GM21526 (cell line): ENCODE measurements around the gene APBA3.

ENCODE experiments used
- ATAC-seq: cut with Tn5 transposase; IDR thresholded peaks from one replicate; pipeline ENCODE4 v1.9.1; 2021; ENCODE audit warnings: moderate library complexity; ENCODE audit not compliant: unreplicated experiment, low FRiP score

APBA3 gene

GRCh38 chr19:3723110-3723488 is 38.4 kb downstream of the APBA3 start:
- no peak for ATAC-seq

DNA sequence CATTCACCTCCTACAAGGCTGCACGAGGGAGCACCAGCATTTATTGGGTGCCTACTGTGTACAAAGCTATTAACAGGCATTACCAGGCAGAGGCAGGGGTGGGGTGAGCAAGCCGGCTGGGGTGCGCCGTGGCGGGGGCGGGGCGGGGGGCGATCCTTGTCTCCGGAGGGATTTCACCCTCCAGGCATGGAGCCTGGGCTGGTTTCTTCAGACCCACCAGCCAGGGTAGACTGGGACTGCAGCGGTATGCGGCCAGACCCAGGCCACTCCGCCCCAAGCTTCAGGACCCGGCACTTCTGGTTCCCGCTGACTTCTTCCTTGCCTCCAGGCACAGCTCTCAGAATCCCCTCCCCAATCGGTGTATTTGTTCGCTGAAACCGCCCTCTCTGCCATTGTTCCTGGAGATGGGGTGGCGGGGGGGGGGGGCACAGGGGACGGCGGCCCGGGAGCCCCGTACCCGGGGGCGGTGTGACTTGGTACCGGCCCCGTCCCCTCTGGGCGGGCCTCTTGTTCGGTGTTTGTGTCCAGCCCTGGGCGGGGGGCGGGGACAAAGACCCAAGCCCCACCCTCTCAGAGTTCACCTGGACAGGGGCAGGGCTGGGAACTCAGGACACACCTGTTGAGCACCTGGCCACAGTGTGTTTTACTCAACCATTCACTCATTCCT is 38.9 kb downstream of the APBA3 start:
- no peak for ATAC-seq

DNA sequence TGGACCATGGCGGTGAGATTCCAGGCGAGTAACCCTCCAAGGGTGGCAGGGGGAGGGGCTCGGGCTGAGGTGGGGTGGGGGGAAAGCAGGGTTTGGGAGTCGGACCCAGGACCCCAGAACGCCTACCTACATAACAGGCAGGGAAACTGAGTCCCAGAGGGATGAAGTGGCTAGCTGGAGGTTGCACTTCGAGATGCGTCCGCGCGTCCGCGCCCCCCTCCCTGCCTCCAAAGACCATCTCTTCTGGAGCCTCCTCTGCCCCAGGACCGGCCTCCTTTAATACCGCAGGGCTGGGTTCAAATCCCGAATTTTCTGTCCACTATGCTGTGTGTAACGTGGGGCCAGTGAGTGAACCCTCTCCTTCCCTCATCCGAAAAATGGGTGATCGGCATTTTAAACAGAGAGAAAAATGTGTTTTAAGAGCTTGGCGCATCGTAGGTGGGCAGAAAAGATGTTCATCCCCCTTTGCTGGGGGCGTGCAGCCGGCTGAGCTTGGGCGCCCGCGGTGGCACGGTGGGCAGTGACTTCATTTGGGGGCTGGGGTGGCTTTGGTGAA is 39.5 kb downstream of the APBA3 start:
- ATAC-seq = no peak

GRCh38 chr19:3721131-3721886 is 40.2 kb downstream of the APBA3 start:
- no peak for ATAC-seq

GRCh38 chr19:3720349-3720917 is 41.1 kb downstream of the APBA3 start:
- no peak for ATAC-seq

DNA sequence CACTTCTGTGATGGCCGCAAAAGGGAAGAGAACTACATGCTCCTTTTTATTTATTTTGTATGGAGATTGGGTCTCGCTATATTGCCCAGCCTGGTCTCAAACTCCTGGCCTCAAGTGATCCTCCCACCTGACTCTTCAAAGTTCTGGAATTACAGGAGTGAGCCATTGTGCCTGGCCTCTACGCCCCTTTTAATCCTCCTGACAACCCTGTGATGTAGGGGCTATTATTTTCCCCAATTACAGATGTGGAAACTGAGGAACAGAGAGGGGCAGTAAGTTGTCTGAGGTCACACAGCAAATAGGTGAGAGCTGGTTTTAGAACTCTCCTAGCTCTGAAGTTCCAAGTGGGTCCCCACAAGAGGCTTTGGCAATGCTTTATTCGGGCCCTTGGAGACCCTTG is 41.6 kb downstream of the APBA3 start:
- no peak for ATAC-seq

DNA sequence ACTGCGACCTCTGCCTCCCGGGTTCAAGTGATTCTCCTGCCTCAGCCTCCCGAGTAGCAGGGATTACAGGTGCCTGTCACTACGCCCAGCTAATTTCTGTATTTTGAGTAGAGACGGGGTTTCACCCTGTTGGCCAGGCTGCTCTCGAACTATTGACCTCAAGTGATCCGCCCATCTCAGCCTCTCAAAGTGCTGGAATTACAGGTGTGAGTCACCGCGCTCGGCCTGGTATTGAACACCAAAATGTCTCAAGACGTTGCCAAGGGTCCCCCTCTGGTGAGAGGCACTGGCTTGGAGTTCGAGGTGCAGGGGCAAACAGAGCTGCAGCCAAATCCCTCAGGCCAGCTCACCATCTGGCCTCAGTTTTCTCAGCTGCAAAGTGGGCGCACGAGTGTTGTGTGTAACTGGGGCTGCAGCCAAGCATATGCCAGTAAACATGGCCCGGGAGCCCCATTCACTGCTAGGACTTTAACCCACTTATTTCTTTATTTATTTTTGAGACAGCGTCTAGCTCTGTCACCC is 45.3 kb downstream of the APBA3 start:
- no peak for ATAC-seq

GRCh38 chr19:3712663-3713611 is 48.6 kb downstream of the APBA3 start:
- ATAC-seq = no peak

DNA sequence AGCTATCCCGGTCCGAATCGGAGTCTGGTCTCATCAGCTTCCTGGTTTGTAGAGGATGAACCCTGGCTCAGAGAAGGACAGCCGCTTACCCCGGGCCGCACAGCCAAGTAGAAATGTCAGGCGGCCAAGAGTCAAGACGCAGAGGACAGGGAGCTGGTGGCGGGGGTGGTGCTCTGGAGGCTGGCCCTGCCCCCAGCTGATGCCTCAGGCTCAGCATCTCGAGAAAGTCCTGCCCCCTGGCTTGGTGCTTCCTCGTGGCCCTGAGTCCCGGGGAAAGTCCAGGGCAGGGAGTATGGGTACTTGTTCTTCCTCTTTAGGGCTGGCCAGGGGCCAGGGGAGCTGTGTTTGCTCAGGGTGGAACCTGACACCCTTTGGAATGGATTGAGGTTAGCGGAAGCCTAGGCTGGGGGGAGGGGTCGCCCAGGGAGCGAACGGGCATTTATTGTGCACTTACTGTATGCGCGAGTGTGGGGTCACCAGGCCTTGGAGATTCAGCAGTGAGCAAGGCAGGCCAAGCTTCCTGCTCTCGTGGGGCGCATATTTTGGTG is 51.2 kb downstream of the APBA3 start:
- ATAC-seq = no peak

GRCh38 chr19:3708207-3708931 is 53.1 kb downstream of the APBA3 start, which contains the start of gene TJP3:
TSS of gene TJP3 (plus strand) at chr19:3708384. CDS start at chr19:3728433, 20,049 bp downstream.
- ATAC-seq = no peak

DNA sequence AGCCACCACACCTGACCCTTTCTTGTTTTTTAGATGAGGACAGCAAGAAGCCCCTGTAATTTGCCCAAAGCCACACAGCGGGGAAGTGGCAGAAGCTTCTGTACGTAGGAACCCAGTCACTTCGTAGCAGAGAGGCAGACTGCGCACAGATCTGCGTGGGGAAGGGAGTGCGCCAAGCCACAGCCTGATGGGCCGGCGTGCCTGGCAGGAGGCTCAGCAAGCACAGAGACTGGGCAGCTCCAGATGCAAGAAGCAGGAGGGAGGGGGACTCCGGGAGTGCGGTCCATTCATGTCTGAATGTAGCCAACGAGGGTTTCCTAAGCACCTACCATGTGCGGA is 53.7 kb downstream of the APBA3 start:
- ATAC-seq = no peak

GRCh38 chr19:3701200-3701599 is 60.3 kb downstream of the APBA3 start:
- no peak for ATAC-seq
